Muscle of back (tissue), 11 donors: ENCODE results near the gene SPRR2F. TPM values are rescaled to one million over a fixed set of nuclear protein-coding genes. Genes with fewer than 3 reads are reported as not detected.

ENCODE experiments used
- DNase-seq, 3 donors: peaks; one replicate each; pipeline versions ENCODE4 v3.0.0 to v3.0.0-alpha.2; 2013
- polyA plus RNA-seq, 10 donors: library from polyadenylated mRNA; unstranded; fragments of 120-200 nt; gene quantifications; one replicate each; pipeline ENCODE4 v1.2.1, GENCODE V29; 2013; ENCODE audit not compliant: insufficient read length in 10 of 10

SPRR2F gene
- polyA plus RNA-seq, 10 donors, result 0.48 to 0.75 TPM; not detected in 8

- DNase-seq, result no peak
Observed at GRCh38 chr1:153072806-153073726, 40.2 kb downstream of the SPRR2F start.

- no peak for DNase-seq
Observed at GRCh38 chr1:153071511-153071910, 41.8 kb downstream of the SPRR2F start, which contains the start of gene SPRR2B. Gene SPRR2B (minus strand): TSS chr1:153071611. CDS start chr1:153070839, 772 bp downstream.

GRCh38 chr1:153070243-153070642, 43.1 kb downstream of the SPRR2F start:
- no peak for DNase-seq

Other genes with a start within 250 kb of the SPRR2F start
- not detected for gene SMCP, start 235.2 kb downstream of the SPRR2F start, polyA plus RNA-seq
- 1 to 10 TPM in 2 of 10 donors, under 1 TPM in 2, not detected in 6; 0.05 to 6.0 (median 1.3) TPM for gene IVL, start 205.0 kb downstream of the SPRR2F start, polyA plus RNA-seq
- gene SPRR5, start 166.3 kb downstream of the SPRR2F start, polyA plus RNA-seq, result not detected
- gene SPRR4, start 142.9 kb downstream of the SPRR2F start, polyA plus RNA-seq, result not detected
- gene SPRR1A, start 129.4 kb downstream of the SPRR2F start, polyA plus RNA-seq, result 1 to 10 TPM in 1 of 10 donors, not detected in 9; 4.3 TPM
- gene SPRR3, start 111.8 kb downstream of the SPRR2F start, polyA plus RNA-seq, result 1 to 10 TPM in 1 of 10 donors, under 1 TPM in 3, not detected in 6; 0.24 to 8.0 (median 0.27) TPM
- 1 to 10 TPM in 1 of 10 donors, under 1 TPM in 1, not detected in 8; 0.24 to 7.1 TPM for gene SPRR1B, start 82.3 kb downstream of the SPRR2F start, polyA plus RNA-seq
- gene SPRR2D, start 72.4 kb downstream of the SPRR2F start, polyA plus RNA-seq, result not detected
- gene SPRR2A, start 56.0 kb downstream of the SPRR2F start, polyA plus RNA-seq, result under 1 TPM in 1 of 10 donors, not detected in 9; 0.28 TPM
- not detected for gene SPRR2B, start 41.9 kb downstream of the SPRR2F start, polyA plus RNA-seq
- not detected for gene SPRR2E, start 19.0 kb downstream of the SPRR2F start, polyA plus RNA-seq
- gene SPRR2G, start 37.4 kb upstream of the SPRR2F start, polyA plus RNA-seq, result under 1 TPM in 1 of 10 donors, not detected in 9; 0.48 TPM
- gene LELP1, start 89.9 kb upstream of the SPRR2F start, polyA plus RNA-seq, result not detected
- gene PRR9, start 104.1 kb upstream of the SPRR2F start, polyA plus RNA-seq, result not detected
- not detected for gene LORICRIN, start 146.2 kb upstream of the SPRR2F start, polyA plus RNA-seq
- gene PGLYRP3, start 199.4 kb upstream of the SPRR2F start, polyA plus RNA-seq, result under 1 TPM in 2 of 10 donors, not detected in 8; 0.25 to 0.26 TPM
- gene PGLYRP4, start 235.3 kb upstream of the SPRR2F start, polyA plus RNA-seq, result 1 to 10 TPM in 2 of 10 donors, not detected in 8; 1.1 to 1.7 TPM
- 10 to 100 TPM in 9 of 10 donors, 1 to 10 TPM in 1; 9.4 to 40.7 (median 25.4) TPM for gene S100A9, start 244.3 kb upstream of the SPRR2F start, polyA plus RNA-seq